Gastroesophageal sphincter (tissue), 4 donors: ENCODE data around the gene SP110. TPM values are rescaled to one million over a fixed set of nuclear protein-coding genes. Genes with fewer than 3 reads are reported as not detected.

Experiments used
- ATAC-seq: fragments of 150-250 bp; one replicate; pipeline ENCODE4 v1.9.1; 2016; ENCODE audit warnings: mild to moderate bottlenecking, moderate library complexity
- H3K27ac ChIP-seq, 4 donors: fragments of 200-600 bp; sonication (generic) in 3 of 4; 1 replicate in 3 of 4; 2 replicates in 1 of 4; pipeline ENCODE4 v1.5.1; 2016 to 2019
- H3K27me3 ChIP-seq: fragments of 200-600 bp; sonication (generic); one replicate; pipeline ENCODE4 v1.5.1; 2019
- H3K36me3 ChIP-seq, 2 donors: fragments of 200-600 bp; sonication (generic); one replicate each; pipeline ENCODE4 v1.5.1; 2019; ENCODE audit warnings: control low read depth in 1 of 2
- H3K4me1 ChIP-seq, 3 donors: fragments of 200-600 bp; sonication (generic); 1 replicate in 2 of 3; 2 replicates in 1 of 3; pipeline ENCODE4 v1.5.1; 2016 to 2019; ENCODE audit warnings: control low read depth in 2 of 3
- H3K4me3 ChIP-seq, 2 donors: fragments of 200-600 bp; sonication (generic); one replicate each; pipeline ENCODE4 v1.5.1; 2019; ENCODE audit warnings: mild to moderate bottlenecking in 1 of 2, moderate library complexity in 1 of 2
- H3K9me3 ChIP-seq, 3 donors: fragments of 200-600 bp; sonication (generic); one replicate each; pipeline ENCODE4 v1.5.1; 2017 to 2019; ENCODE audit warnings: control low read depth in 2 of 3
- CTCF ChIP-seq, 4 experiments: fragments of 200-600 bp in 2 of 4; fragments of 450-650 bp in 2 of 4; sonication (generic) in 1 of 4; IDR thresholded peaks; one replicate each; pipeline ENCODE4 v1.5.1; 2017 to 2019; ENCODE audit warnings: antibody characterized with exemption in 4 of 4, mild to moderate bottlenecking in 2 of 4, moderate library complexity in 2 of 4
- EP300 ChIP-seq: sonication (generic); formaldehyde crosslinking; IDR thresholded peaks from one replicate; pipeline ENCODE4 v1.6.1; 2017; ENCODE audit warnings: antibody characterized with exemption, mild to moderate bottlenecking
- POLR2A ChIP-seq, 2 donors: fragments of 450-650 bp; IDR thresholded peaks; one replicate each; pipeline ENCODE4 v1.6.1; 2017; ENCODE audit warnings: antibody characterized with exemption in 2 of 2, mild to moderate bottlenecking in 2 of 2, moderate library complexity in 1 of 2
- POLR2AphosphoS5 ChIP-seq: sonication (generic); formaldehyde crosslinking; IDR thresholded peaks from one replicate; pipeline ENCODE4 v1.6.1; 2017; ENCODE audit warnings: antibody characterized with exemption
- WGBS, 2 donors: methylation state at CpG; one replicate each; pipeline ENCODE4 v1.1.5; 2018; ENCODE audit warnings: low coverage in 1 of 2; 5-methylcytosine and 5-hydroxymethylcytosine counted together
- total RNA-seq, 4 donors: library from RNA; depleted of rRNA; stranded (reverse); fragments of >200 nt; gene quantifications; one replicate each; pipeline ENCODE4 v1.1.0, GENCODE V29; 2016

Gene SP110
- total RNA-seq, 4 donors from 2014 or later: 16.3 to 37.5 (median 19.2) TPM

- Histone ChIP-seq H3K36me3 (peaks cover 0 to 76% of the 10 kb centered on the region in 2 donors), H3K9me3 (no peaks in the 10 kb centered on the region), H3K4me3 (no peak overlapping the region), H3K4me1 (no peaks in the 10 kb centered on the region), H3K27me3 (no peaks in the 10 kb centered on the region), H3K27ac (no peak overlapping the region)
- WGBS, 2 donors: 100% methylated on average over 1 to 2 of the region's 11 CpGs
- no peak for TF ChIP-seq CTCF (IDR thresholded peaks at IDR 0.05)
- no peak for TF ChIP-seq POLR2A (IDR thresholded peaks at IDR 0.05)
- no peak for TF ChIP-seq EP300
- no peak for TF ChIP-seq POLR2AphosphoS5
- no peak for ATAC-seq
Observed at GRCh38 chr2:230172852-230173251, 46.9 kb downstream of the SP110 start.

GRCh38 chr2:230172156-230172555, 47.6 kb downstream of the SP110 start:
- H3K27me3 ChIP-seq: no peaks in the 10 kb centered on the region
- TF ChIP-seq EP300: no peak
- TF ChIP-seq POLR2A (IDR thresholded peaks at IDR 0.05): no peak
- TF ChIP-seq POLR2AphosphoS5: no peak
- no peak for TF ChIP-seq CTCF (IDR thresholded peaks at IDR 0.05)
- 100% methylated on average over 3 of the region's 4 CpGs; no CpG with 5 or more reads in 1 of the 2 donors for WGBS, 2 donors
- H3K4me1 ChIP-seq: no peaks in the 10 kb centered on the region
- ATAC-seq: no peak
- peaks cover 0 to 76% of the 10 kb centered on the region in 2 donors for H3K36me3 ChIP-seq
- H3K27ac ChIP-seq: no peak overlapping the region
- H3K4me3 ChIP-seq: no peak overlapping the region
- no peaks in the 10 kb centered on the region for H3K9me3 ChIP-seq

GRCh38 chr2:230170532-230170931, 49.3 kb downstream of the SP110 start:
- H3K27me3 ChIP-seq: no peaks in the 10 kb centered on the region
- H3K4me3 ChIP-seq: no peak overlapping the region
- TF ChIP-seq POLR2AphosphoS5 (no peak), CTCF (IDR thresholded peaks at IDR 0.05) (no peak), EP300 (no peak), POLR2A (IDR thresholded peaks at IDR 0.05) (no peak)
- H3K9me3 ChIP-seq: no peaks in the 10 kb centered on the region
- H3K36me3 ChIP-seq: peaks cover 0 to 66% of the 10 kb centered on the region in 2 donors
- WGBS, 2 donors: 73 to 95% methylated on average over 6 to 9 of the region's 9 CpGs
- no peaks in the 10 kb centered on the region for H3K4me1 ChIP-seq
- peak; percentile 65 for ATAC-seq
- H3K27ac ChIP-seq: peak overlapping the region in 1 of 4 donors; percentile 25

- H3K4me3 ChIP-seq: no peak overlapping the region
- H3K9me3 ChIP-seq: no peaks in the 10 kb centered on the region
- H3K36me3 ChIP-seq: peaks cover 0 to 29% of the 10 kb centered on the region in 2 donors
- WGBS, 2 donors: 70 to 81% methylated on average over 1 to 2 of the region's 2 CpGs
- ATAC-seq: no peak
- H3K4me1 ChIP-seq: no peaks in the 10 kb centered on the region
- TF ChIP-seq POLR2A (IDR thresholded peaks at IDR 0.05) (no peak), CTCF (IDR thresholded peaks at IDR 0.05) (no peak), POLR2AphosphoS5 (no peak), EP300 (no peak)
- no peak overlapping the region for H3K27ac ChIP-seq
- no peaks in the 10 kb centered on the region for H3K27me3 ChIP-seq
Observed at GRCh38 chr2:230166557-230167170, 53.1 kb downstream of the SP110 start.

- H3K27me3 ChIP-seq: no peaks in the 10 kb centered on the region
- no peak overlapping the region for H3K27ac ChIP-seq
- no peaks in the 10 kb centered on the region for H3K9me3 ChIP-seq
- H3K4me1 ChIP-seq: no peaks in the 10 kb centered on the region
- no peak for ATAC-seq
- WGBS, 2 donors: 80 to 88% methylated on average over 1 of the region's 1 CpG
- peaks cover 0 to 16% of the 10 kb centered on the region in 2 donors for H3K36me3 ChIP-seq
- no peak overlapping the region for H3K4me3 ChIP-seq
- TF ChIP-seq POLR2A (IDR thresholded peaks at IDR 0.05): no peak
- no peak for TF ChIP-seq EP300
- no peak for TF ChIP-seq POLR2AphosphoS5
- no peak for TF ChIP-seq CTCF (IDR thresholded peaks at IDR 0.05)
Observed at GRCh38 chr2:230164139-230164538, 55.6 kb downstream of the SP110 start.
